T47D (cell line): ENCODE measurements around the gene LRRC27.

ENCODE experiments used
- DNase-seq, 2 experiments: peaks; one replicate each; pipeline versions ENCODE4 v3.0.0 to v3.0.0-alpha.2; 2011 to 2012; ENCODE audit warnings: low read depth in 1 of 2, low spot score in 1 of 2
- JUND ChIP-seq: IDR thresholded peaks from 2 replicates; pipeline ENCODE4 v1.6.1; 2012; ENCODE audit warnings: low read depth
- in situ Hi-C: cut with HindIII; loops from 2 replicates; pipeline ENCODE4 v1.10.0; 2016; ENCODE audit warnings: low sequenced_read_pairs, low pct_unique_long_range_greater_than_20kb

The LRRC27 gene

DNA sequence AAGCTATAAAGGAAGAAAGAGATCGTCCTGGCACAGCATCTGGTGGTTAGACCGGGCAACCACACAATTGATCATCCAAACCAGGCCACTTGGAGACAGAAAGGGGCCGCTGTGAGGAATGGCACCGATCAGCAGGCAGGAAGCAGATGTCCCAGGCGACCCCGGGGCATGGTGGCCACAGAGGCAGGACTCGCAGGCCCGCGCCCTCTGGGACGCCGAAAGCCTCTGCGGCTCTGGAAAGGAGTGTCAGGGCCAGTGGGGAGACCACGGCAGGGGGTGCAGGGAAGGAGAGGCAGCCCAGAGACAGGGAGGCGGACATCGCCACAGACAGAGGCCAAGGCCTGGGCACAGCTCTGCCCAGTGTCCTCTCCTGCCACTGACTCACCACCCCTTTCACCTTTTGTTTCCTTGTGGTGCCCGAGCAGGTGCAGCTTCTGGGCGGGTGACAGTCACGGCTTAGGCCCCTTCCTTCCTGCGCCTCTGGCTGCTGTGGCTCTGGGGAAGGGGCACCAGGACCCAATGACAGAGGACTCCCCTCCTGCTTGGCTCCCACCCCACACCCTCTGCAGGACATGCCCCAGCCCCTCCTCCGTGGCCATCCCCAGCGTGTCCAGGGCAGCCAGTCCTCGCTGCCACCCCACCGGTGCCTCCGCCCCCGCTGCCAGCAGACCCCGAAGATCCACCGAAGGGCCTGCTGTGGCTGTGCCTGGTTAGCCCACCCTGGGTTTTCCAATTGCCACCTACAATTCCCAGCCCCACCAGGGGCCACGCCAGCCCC is 35.1 kb upstream of the LRRC27 start:
- in situ Hi-C loops: no loop called here
- DNase-seq: no peak
- TF ChIP-seq JUND: no peak

DNA sequence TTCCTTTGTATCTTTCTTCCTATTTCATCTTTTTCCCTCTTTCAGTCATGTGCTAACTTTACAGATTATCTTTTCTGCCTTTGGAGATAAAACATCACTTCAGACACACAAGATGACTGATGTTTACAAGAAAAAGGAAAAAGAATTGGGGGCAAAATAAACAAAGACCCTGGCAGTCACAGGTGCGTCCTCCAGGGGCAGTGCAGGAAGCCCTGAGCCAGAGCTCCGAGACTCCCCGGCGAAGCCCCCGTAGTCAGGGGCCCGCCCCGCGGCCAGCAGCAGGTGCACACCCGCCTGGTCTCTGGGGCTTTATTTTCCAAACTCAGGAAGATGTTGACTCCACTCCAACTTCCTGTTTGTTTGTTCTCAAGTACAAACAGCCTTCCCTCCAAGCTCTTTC is 34.5 kb upstream of the LRRC27 start:
- no peak for DNase-seq
- no peak for TF ChIP-seq JUND
- in situ Hi-C loops: no loop called here

DNA sequence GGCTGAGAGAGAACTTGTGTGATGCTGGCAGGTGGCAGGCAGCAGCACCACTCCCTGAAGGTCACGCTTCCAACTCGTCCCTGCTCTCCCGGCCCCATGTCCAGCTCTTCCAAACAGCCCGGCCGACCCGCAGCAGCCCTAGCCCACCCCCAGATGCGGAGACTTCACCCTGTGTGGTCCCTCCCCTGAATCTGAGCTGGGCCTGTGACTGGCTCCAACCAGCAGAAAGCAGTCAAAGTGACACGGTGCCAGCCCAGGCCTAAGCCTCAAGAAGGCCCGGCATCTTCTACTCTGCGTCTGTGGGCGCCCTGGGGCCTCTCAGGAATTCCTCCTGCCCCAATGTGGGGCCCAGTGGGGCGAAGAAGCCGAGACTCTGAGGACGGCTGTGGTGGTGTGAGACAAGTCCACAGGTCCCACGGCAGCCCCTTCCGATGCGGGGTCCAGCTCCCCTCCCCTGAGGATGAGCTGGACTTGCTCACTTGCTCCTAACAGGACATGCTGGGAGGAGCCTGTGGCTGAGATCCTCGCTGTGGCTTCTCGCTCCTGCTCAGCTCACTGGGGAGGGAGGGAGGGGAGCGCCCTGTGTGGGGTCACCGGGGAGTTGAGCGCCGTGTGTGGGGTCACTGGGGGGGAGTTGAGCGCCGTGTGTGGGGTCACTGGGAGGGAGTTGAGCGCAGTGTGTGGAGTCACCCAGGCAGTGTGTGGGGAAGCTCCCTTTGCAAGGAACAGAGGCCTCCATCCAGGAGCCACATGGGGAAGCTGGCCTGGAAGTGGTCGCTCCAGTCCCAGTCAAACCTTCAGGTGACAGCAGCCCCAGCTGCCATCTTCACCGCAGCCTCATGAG is 33.7 kb upstream of the LRRC27 start:
- in situ Hi-C loops: no loop called here
- no peak for TF ChIP-seq JUND
- no peak for DNase-seq

DNA sequence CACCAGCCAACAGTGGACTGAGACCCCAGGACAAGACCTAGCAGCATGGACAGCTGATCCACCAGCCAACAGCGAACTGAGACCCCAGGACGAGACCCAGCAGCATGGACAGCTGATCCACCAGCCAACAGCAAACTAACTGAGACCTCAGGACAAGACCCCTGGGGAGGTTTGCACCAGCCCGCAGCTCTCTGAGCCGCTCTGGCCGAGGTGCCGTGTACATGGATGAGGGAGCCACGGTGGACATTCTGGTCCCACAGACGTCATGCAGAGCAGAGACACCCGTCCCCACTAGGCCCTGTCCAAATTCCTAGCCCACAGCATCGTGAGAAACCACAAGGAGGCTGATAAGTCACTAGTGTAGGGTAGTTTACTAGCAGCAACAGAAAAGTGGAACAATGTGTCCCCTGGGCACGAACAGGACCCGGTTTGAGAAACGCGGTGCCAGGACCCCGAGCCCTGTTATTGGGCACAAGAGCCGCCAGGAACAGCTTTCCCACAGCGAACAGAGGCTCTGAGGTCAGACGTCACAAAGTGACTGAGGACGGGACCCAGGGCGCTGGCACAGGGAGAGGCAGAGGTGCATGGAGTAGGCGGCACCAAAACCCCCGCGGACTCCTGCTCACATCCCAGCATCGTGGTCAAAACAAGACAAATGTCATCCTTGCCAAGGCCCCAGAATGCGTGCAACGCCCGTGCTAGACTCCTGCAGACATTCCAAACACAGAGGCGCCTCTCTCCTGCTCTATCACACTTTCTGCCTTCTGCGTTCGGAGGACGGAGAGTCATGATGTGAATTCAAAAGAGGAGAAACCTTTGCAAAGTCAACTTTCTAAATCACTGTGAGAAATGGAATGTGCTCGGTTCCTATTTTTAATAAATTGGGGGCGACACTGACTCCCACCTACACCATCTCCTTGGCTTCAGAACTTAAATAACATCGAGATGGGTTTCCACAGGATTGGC is 32.3 kb upstream of the LRRC27 start:
- TF ChIP-seq JUND: no peak
- DNase-seq: no peak
- in situ Hi-C loops: no loop called here

DNA sequence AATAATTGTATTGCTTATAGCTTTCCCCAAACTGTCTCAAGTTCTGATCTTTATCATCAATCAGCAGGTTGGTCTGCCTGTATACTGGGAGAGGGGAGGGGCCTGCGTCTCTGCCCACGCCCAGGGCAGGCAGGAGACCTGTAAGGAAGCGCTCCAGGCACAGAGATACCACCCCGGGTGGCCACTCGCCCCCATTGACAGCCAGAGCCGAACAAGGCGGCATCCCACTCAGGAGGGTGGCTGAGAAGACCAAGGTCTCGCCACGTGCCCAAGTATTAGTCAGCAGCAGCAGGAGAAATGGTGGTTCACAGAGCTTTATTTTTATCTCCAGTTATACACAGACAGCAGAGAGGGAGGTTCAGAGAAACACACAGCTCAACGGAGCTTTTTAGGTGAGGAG is 31.4 kb upstream of the LRRC27 start:
- no peak for TF ChIP-seq JUND
- in situ Hi-C loops: no loop called here
- no peak for DNase-seq

DNA sequence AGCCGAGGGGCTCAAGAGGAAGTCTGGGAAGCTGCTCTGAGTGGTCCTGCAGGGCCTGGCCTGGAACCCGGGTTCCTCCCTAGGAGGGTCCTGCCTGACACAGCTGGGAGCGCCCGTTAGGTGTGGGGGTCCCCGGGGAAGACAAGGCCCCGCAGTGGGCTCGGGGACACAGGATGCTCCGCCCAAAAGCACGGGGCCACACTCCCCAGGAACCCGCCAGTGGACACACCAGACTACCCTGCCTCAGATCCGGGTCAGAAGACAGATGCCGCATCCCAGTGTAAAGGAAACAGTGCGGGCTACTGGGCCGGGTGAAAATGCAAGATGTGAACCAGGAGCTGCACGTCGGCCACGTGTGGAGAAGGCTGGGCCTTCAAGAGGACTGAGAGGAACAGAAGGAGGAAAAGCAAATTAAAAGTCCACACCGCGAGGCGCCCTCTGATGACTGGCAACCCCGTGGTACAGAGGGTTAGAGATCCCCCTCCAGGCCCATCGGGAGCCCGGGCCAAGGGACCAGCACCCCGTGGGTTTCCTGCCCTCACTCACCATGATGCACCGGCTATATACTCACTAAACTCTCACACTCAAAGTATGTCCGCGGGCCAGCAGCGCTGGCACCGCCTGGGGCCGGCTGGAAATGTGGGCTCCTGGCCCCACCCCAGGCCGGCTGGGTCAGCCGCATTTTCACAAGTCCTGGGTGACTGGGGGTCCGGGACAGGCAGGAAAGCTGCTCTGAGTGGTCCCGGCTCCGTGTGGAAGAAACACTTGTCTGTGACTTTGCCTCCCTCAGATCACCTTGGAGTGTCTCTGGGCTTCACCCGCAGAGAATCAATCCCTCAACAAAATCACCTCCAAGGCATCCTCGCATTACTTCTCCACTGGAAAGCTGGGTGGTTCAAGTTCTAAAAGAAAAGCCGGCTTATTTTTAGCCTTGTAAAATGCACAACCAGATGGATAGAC is 30.3 kb upstream of the LRRC27 start:
- in situ Hi-C loops: no loop called here
- no peak for TF ChIP-seq JUND

DNA sequence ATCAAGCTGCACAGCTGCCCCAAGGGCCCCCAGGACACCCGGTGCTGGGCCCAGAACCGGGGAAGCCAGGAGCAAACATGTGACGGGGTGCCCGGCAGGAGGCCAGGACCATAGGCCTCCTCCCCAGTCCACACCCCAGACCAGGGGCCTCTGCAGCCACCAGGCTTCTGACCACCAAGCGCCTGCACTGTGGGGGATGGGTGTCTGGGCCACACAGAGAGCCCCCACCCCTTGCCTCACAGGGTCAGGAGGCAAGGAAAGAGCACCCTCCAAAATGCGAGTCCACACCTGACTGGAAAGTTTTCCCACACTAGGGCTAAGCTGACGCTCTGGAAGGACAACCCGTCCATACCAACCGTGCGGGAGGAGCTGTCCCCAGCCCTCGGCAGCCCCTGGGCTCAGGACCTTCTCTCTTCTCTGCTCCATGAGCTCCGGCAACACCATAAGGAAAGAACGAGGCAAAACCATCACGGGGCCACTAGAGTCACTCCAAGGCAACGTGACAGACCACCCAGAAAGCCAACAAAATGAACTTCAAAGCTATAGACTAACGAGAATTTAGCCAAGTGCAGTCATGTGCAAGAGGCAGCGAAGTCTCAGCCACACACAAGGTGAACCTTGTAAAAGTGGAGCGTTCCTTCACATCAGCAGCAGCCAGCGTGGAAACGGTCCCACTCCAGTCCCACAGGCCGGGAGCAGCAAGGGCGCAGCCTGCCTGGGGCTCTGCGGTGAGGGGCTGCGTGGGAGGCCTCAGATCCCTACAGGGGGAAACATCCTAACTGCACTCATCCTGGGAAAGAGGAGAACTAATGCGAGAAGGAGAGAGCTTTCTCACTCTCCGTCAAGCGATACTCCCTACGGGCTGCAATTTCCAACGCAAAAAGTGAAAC is 29.3 kb upstream of the LRRC27 start:
- no peak for TF ChIP-seq JUND
- in situ Hi-C loops: no loop called here
- DNase-seq: no peak

More for the DNA sequence above, 30.3 kb upstream of the LRRC27 start:
- no peak for DNase-seq

DNA sequence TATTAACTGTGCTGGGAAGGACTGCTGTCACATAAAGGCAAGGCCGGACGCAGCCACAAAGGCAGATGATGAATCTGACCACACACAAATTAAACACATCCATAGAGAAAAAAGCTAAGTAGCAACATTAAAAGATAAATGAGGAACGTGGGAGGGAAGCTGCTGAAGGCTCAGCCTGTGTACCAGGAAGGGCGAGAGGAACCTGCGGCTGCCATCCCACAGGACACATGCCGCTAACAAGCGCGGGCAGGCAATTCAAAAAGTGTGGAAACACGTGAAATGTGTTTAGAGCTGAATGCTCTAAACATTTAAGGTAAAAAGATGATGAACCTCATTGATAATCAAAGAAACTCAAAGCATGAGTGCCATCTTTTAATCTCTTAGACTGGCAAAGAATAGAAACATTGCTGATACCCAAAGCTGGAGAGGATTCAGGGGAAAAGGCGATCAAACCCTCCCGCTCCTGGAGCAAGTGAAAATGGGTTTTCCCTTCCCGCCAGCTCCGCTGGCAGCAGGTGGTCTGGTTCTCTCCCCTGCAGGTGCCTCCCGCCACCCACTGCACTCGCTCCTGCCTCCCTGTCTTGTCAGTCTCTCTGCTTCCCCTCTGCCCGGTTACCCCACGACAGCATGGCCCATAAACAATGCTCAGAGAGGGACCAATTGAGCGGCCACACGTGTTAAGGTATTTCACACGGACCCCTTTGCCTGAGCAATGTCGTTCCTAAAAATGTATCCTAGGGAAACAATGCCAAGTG is 28.5 kb upstream of the LRRC27 start:
- in situ Hi-C loops: no loop called here
- DNase-seq: no peak
- no peak for TF ChIP-seq JUND

DNA sequence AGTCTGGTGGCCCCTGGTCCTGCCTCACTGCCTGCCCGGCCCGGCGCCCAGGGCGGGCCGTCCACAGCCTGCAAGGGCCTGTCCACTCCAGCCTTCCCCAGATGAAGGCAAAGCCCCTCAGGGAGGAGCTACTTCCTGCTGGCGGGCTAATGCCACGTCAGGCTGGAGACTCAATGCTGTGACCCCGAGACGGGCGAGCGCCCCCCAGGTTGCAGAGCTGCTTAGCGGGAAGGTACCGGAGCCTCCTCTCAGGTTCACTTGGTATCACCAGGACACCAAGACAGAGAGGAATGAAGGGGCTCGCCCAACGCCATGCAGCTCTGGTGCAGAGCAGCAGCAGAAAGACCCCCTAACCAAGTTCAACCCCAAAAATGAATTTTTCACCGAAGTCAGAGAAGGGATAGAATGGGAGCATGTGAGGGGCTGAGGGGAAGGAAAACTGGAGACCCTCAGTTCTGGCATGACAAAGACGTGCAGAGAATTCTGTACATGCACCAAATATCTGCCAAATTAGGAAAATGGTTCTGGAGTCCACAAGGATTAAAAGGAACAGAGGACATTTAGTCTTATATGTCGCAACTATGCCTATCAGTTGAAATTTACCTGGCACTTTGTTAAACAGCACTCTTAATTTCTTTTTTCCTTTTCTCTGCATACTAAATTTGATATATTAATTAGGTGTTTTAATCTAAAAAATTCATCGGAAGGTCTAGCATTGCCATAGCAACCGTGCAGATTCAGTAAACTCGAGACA is 27.1 kb upstream of the LRRC27 start:
- no peak for DNase-seq
- no peak for TF ChIP-seq JUND
- in situ Hi-C loops: no loop called here
